Ovary (tissue), 9 donors: ENCODE results near the gene TTC9C. TPM values are rescaled to one million over a fixed set of nuclear protein-coding genes. Genes with fewer than 3 reads are reported as not detected.
"Not testable (repeated sequence)": the region's sequence is repeated elsewhere in the genome, so short reads cannot be mapped to it uniquely, and the experiment has no call there.

Experiments used
- DNase-seq, 5 donors: peaks; one replicate each; pipeline ENCODE4 v3.0.0-alpha.2; 2019 to 2020
- H3K27ac ChIP-seq, 2 donors: fragments of 200-600 bp; one replicate each; pipeline versions ENCODE4 v1.5.1 to v1.8.0; 2019 to 2022
- H3K27me3 ChIP-seq: fragments of 200-600 bp; one replicate; pipeline ENCODE4 v1.8.0; 2022
- H3K36me3 ChIP-seq: fragments of 200-600 bp; sonication (generic); one replicate; pipeline ENCODE4 v1.5.1; 2019
- H3K4me1 ChIP-seq: one replicate; pipeline ENCODE4 v1.8.1; 2013; ENCODE audit warnings: mild to moderate bottlenecking, moderate library complexity; ENCODE audit not compliant: insufficient read depth
- H3K4me3 ChIP-seq: fragments of 200-600 bp; sonication (generic); one replicate; pipeline ENCODE4 v1.5.1; 2017
- H3K9me3 ChIP-seq, 2 donors: fragments of 200-600 bp in 1 of 2; sonication (generic) in 1 of 2; one replicate each; pipeline versions ENCODE4 v1.5.1 to v1.8.1; 2013 to 2019; ENCODE audit warnings: mild to moderate bottlenecking in 1 of 2, moderate library complexity in 1 of 2
- EP300 ChIP-seq: sonication (generic); formaldehyde crosslinking; IDR thresholded peaks from one replicate; pipeline ENCODE4 v1.6.1; 2017; ENCODE audit warnings: antibody characterized with exemption
- POLR2A ChIP-seq: fragments of 450-650 bp; IDR thresholded peaks from one replicate; pipeline ENCODE4 v1.6.1; 2017; ENCODE audit warnings: antibody characterized with exemption, mild to moderate bottlenecking, moderate library complexity
- WGBS, 3 donors: extraction: QIAGEN DNeasy Blood & Tissue Kit in 1 of 3; methylation state at CpG; one replicate each; pipeline versions ENCODE4 v1.1.5 to v1.1.7; 2013 to 2017; 5-methylcytosine and 5-hydroxymethylcytosine counted together
- intact Hi-C, 4 donors: fragments of 100-400 bp; cut with DNase I; formaldehyde crosslinking; loops; one replicate each; pipeline versions ENCODE4 v1.11.0 to v1.15.1; 2022 to 2023
- polyA plus RNA-seq, 2 donors: library from polyadenylated mRNA; stranded (reverse); fragments of 200-250 nt in 1 of 2; fragments of 350-450 nt in 1 of 2; fragmentation: Illumina TruSeq in 1 of 2; extraction: RNeasy Lipid Tissue Mini Kit (QIAGEN cat#74804) in 1 of 2; gene quantifications; one replicate each; pipeline ENCODE4 v1.2.3, GENCODE V29; 2013 to 2014
- total RNA-seq, 7 donors: library from RNA; depleted of rRNA in 2 of 7; stranded (reverse); fragments of >200 nt in 2 of 7; fragmentation: NEBNext Ultra II Directional in 3 of 7; extraction: Animal tissue kit (Norgen Biotek cat#: 25700) in 3 of 7; gene quantifications; one replicate each; pipeline versions ENCODE4 v1.1.0 to v1.2.4, GENCODE V29; 2016 to 2023
- TF ChIP-seq, protein P1 (sequence below), 3 donors: fragments of 450-650 bp in 2 of 3; fragments of 200-600 bp in 1 of 3; IDR thresholded peaks; one replicate each; pipeline versions ENCODE4 v1.5.1 to v1.8.0; 2016 to 2022; ENCODE audit warnings: antibody characterized with exemption in 3 of 3, mild to moderate bottlenecking in 1 of 3
- donor health status: DM: no; HTN: no; CAD: no; lungs with moderate emphysema.
- donor health status: DM: no; HTN: no; CAD: no.
- donor health status: Bipolar disorder and iron deficiency.
- donor health status: DM: yes; HTN: yes; CAD: no.
- donor health status: DM: no; HTN: no; CAD: no.
- donor health status: DM: yes; HTN: yes; CAD: no.

TTC9C gene
- total and polyA plus RNA-seq, 9 donors, result 19.4 to 53.6 (median 30.5) TPM

GRCh38 chr11:62757846-62758788 is 29.8 kb downstream of the TTC9C start:
- no peaks in the 10 kb centered on the region for H3K27me3 ChIP-seq
- TF ChIP-seq EP300 (no peak), POLR2A (no peak)
- TF ChIP-seq, protein P1, sequence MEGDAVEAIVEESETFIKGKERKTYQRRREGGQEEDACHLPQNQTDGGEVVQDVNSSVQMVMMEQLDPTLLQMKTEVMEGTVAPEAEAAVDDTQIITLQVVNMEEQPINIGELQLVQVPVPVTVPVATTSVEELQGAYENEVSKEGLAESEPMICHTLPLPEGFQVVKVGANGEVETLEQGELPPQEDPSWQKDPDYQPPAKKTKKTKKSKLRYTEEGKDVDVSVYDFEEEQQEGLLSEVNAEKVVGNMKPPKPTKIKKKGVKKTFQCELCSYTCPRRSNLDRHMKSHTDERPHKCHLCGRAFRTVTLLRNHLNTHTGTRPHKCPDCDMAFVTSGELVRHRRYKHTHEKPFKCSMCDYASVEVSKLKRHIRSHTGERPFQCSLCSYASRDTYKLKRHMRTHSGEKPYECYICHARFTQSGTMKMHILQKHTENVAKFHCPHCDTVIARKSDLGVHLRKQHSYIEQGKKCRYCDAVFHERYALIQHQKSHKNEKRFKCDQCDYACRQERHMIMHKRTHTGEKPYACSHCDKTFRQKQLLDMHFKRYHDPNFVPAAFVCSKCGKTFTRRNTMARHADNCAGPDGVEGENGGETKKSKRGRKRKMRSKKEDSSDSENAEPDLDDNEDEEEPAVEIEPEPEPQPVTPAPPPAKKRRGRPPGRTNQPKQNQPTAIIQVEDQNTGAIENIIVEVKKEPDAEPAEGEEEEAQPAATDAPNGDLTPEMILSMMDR (IDR thresholded peaks at IDR 0.05), result no peak
- H3K4me3 ChIP-seq, result no peak overlapping the region
- no peak for DNase-seq
- 46 to 47% (median 46%) methylated on average over 9 of the region's 9 CpGs for WGBS, 3 donors
- H3K27ac ChIP-seq, result no peak overlapping the region
- no peaks in the 10 kb centered on the region for H3K9me3 ChIP-seq
- H3K4me1 ChIP-seq, result peaks cover 5% of the 10 kb centered on the region
- H3K36me3 ChIP-seq, result no peaks in the 10 kb centered on the region
- intact Hi-C loops, result no loop called here

DNA sequence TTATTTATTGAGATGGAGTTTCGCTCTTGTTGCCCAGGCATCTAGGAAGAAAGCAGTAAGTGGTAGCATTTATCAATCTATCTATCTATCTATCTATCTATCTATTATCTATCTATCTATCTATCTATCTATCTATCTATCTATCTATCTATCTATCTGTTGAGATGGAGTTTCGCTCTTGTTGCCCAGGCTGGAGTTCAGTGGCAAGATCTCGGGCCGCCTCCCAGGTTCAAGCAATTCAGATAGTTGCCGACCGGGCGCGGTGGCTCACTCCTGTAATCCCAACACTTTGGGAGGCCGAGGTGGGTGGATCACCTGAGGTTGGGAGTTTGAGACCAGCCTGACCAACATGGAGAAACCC is 32.6 kb downstream of the TTC9C start:
- H3K27me3 ChIP-seq, H3K36me3 ChIP-seq, intact Hi-C loops, H3K27ac ChIP-seq, DNase-seq, H3K9me3 ChIP-seq, H3K4me1 ChIP-seq: not testable (repeated sequence)
- peak overlapping the region; percentile 78 for H3K4me3 ChIP-seq
- 32 to 39% (median 35%) methylated on average over 9 of the region's 9 CpGs for WGBS, 3 donors

GRCh38 chr11:62770778-62771143 is 42.5 kb downstream of the TTC9C start:
- intact Hi-C loops, result no loop called here
- WGBS, 3 donors, result 1 to 2% (median 1%) methylated on average over 18 of the region's 18 CpGs

GRCh38 chr11:62771144-62772021 is 43.1 kb downstream of the TTC9C start, which contains the start of gene TAF6L:
TSS of gene TAF6L (plus strand) at chr11:62771396. CDS start at chr11:62775784, 4,388 bp downstream.
- 1 to 2% (median 1%) methylated on average over 42 to 60 of the region's 60 CpGs for WGBS, 3 donors
- H3K36me3 ChIP-seq, result no peaks in the 10 kb centered on the region
- peaks cover 8% of the 10 kb centered on the region for H3K4me1 ChIP-seq
- H3K27ac ChIP-seq, result peak within 1 kb of the TSS; percentile 95 to 96
- DNase-seq, result peak; percentile 98 to 99 (median 98)
- H3K27me3 ChIP-seq, result no peaks in the 10 kb centered on the region
- intact Hi-C loops, result no loop called here
- H3K9me3 ChIP-seq, result no peaks in the 10 kb centered on the region
- H3K4me3 ChIP-seq, result peak within 1 kb of the TSS; percentile 72
- peak; percentile 30 for TF ChIP-seq POLR2A
- TF ChIP-seq, protein P1 (IDR thresholded peaks at IDR 0.05), result no peak

More at GRCh38 chr11:62770778-62771143, 42.5 kb downstream of the TTC9C start:
- Histone ChIP-seq H3K27me3 (no peaks in the 10 kb centered on the region), H3K9me3 (no peaks in the 10 kb centered on the region), H3K4me1 (peaks cover 8% of the 10 kb centered on the region), H3K36me3 (no peaks in the 10 kb centered on the region), H3K4me3 (peak overlapping the region; percentile 72), H3K27ac (peak overlapping the region in 1 of 2 donors; percentile 96)
- peak in 3 of 5 donors; percentile 35 to 52 (median 43) for DNase-seq
- TF ChIP-seq EP300 (no peak), POLR2A (no peak)

DNA sequence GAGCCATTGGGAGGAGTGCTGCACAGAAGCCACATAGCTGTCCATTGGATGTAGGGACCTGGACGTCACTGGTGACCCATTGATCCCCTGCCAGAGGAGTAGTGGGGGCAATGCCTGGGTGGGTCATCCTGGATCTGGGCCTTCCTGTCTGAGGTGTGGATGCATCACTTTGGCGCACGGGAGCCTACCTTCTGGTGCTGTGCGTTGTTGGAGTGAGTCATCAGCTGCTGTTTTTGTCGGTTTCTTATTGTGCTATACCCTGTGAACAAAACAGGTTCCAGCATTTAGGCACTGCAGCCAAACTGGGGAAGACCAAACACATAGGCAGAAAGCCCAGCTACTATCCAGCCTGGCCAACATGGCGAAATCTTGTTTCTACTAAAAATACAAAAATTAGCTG is 46.1 kb downstream of the TTC9C start:
- Histone ChIP-seq H3K4me3 (no peak overlapping the region), H3K27ac (no peak overlapping the region), H3K36me3 (no peaks in the 10 kb centered on the region), H3K9me3 (no peaks in the 10 kb centered on the region), H3K4me1 (peaks cover 8% of the 10 kb centered on the region), H3K27me3 (no peaks in the 10 kb centered on the region)
- TF ChIP-seq, protein P1 (IDR thresholded peaks at IDR 0.05), result no peak
- TF ChIP-seq POLR2A (no peak), EP300 (no peak)
- intact Hi-C loops, result no loop called here
- no peak for DNase-seq
- 82 to 91% (median 86%) methylated on average over 6 of the region's 6 CpGs for WGBS, 3 donors
